CD4-positive, alpha-beta T cell treated with Interleukin-1 beta for 1 hour (primary cell): ENCODE measurements around the gene CORO1C.
A peak's percentile ranks its signal among the peaks of the same experiment; 100 is the strongest.

Experiments used
- DNase-seq, 2 donors: peaks; one replicate each; pipeline ENCODE4 v3.0.0-alpha.2; 2020 to 2022

CORO1C gene

GRCh38 chr12:108696111-108696995 lies 35.0 kb downstream of the CORO1C start:
- DNase-seq: peak in 1 of 2 donors; percentile 30

GRCh38 chr12:108694812-108695278 lies 36.5 kb downstream of the CORO1C start:
- DNase-seq: no peak

DNA sequence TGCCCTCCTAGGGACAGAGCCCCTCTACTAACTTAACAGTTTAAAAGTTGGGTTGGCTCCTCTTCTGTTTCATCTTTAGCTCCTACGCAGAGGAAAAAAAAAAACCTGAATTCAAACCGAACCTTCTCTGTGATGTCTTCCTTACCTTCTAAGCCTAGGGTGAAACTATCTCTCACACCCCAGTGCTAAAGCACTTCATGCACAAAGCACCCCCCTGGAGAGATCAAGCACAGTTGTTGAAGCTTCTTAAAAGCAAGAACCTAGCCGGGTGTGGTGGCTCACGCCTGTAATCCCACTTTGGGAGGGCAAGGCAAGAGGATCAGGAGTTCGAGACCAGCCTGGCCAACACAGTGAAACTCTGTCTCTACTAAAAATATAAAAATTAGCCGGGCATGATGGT lies 37.6 kb downstream of the CORO1C start:
- DNase-seq: no peak

- no peak for DNase-seq
Observed at GRCh38 chr12:108693186-108693730, 38.1 kb downstream of the CORO1C start.

GRCh38 chr12:108691998-108692808 lies 39.1 kb downstream of the CORO1C start:
- DNase-seq: peak in 1 of 2 donors; percentile 16

DNA sequence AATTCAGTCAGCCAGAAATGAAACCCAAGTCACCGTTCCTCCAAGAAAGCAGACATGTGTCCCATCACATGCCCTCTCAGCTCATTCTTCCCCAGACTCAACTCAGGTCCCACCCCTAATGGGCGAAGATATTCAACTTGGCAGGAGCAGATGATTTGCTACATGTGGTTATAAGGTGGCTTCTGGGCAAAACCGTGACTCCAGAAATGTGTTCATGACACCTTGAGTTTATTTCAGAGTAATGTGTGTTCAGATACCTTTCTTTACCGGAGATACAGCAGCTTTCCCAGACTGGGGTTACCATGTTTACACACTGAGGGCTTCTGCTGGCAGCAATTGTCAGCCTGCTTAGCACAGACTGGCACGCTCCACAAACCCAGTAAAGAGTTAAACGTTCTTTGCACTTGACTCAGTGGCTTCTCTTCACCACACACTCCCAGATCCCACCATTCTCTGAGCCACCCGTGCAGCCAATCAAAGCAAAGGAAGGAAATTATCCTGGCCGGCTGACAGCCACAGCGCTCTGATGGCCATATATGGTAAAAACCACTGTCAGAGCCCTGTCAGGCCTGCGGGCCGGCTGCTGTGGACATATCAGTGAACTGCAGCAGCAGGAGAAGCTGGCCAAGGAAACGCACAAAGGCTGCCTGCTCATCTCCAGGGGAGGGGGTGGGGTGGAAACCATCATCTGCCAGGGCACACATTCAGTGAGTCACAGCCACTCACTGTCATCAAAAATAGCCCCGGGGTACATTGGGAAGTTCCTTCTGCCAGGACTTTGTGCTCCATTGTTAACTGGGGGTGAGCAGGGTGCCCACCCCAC lies 39.9 kb downstream of the CORO1C start:
- DNase-seq: peak; percentile 60 to 83

DNA sequence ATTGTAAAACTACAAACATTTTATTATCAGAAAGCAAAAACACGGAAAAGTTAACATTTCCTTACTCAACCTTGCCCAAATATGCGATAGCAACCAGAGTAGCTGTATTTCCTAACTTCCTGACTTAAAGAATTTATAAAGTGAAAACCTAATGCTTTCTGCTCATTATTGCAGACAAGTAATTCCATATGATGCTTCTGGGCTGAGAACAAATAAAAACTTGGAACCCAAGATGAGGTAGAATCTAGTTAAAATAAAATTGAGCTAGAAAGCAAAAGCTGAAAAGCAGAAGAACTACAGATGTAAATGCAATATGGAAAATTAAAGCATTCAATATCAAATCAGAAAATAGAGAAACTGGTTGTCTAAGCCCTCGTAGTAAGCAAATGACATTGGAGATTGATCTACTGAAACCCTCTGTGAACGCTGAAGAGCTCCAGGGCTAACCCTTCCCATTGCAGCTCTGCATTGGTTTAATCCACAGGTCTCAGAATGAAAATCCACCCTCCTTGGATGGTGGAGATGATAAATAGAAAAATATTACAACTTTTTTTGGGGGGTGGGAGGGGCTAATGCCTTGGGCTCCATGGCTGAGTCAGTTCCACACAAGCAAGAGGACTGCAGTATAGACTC lies 40.7 kb downstream of the CORO1C start:
- DNase-seq: no peak

DNA sequence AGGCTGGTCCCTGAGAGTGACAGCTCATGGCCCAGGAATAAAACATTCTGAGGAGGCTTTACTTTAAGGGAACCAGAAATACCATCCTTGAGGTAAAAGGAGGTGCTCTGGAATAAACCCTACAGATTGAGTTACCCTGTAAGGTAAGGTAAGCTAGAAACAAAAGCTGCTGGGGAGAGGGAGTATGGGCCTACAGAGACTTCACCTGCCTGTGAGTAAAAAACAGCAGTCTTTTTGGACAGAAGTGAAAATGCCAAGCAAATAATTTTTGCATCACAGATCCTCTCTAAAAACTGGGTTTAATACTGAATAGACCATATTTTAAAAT lies 41.2 kb downstream of the CORO1C start:
- DNase-seq: no peak

GRCh38 chr12:108689314-108690190 lies 41.8 kb downstream of the CORO1C start:
- peak; percentile 40 to 47 for DNase-seq

GRCh38 chr12:108686780-108687179 lies 44.5 kb downstream of the CORO1C start:
- no peak for DNase-seq

DNA sequence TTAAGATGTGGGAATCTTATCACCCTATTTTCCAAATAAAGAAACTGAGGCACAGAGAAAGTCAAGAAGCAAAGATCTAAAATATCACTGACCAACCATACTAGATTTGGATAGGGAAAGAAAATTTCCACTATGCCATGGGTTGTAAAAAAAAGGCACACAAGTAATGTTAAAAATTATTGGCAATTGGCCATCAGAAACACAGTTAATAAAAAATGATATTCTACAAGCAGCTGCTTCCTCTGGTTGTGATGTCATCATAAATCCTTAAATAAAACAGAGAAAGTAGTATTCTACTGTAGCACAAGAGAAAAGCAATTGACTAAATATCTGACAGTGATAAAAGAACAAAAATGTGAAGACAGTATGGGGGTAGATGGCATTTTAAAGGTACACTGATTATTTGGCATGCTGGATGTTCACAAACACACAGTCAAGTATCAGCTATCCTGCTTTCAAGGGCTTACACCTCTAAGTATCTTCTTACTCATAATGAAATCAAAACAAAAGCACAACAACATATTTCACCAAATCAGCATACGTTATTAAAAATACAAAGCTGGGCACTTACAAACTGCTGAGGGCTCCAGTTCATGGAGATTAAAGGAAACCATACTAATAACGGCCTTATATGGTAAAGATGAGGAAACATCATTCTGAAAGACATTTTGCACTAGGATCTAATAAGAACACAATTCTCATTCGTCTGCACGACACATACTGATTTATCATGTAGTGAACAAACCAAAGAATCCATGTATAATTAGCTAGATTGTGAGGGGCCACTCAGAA lies 45.7 kb downstream of the CORO1C start:
- no peak for DNase-seq

GRCh38 chr12:108683906-108684556 lies 47.3 kb downstream of the CORO1C start:
- no peak for DNase-seq

- DNase-seq: no peak
Observed at GRCh38 chr12:108681317-108681716, 50.0 kb downstream of the CORO1C start.

GRCh38 chr12:108679106-108679681 lies 52.1 kb downstream of the CORO1C start:
- no peak for DNase-seq

- no peak for DNase-seq
Observed at GRCh38 chr12:108678104-108678730, 53.1 kb downstream of the CORO1C start.

DNA sequence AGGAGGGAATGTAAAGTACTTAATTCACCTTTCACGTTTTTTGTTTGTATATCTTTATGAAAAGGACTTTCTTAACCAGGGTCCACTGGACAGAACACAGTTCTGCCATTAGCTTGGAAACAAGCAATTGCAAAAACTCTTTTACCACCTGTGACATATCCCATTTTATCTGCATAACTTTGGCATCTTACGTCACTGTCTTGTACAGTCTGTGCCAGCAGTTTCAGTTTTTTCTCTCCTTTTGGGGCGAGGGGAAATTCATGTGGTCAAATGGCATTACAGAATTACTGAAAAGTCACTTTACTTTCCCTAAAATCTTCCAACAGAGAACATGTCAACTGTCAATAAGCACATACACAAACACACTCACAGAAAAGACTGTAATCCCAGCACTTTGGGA lies 53.9 kb downstream of the CORO1C start:
- no peak for DNase-seq

- DNase-seq: no peak
Observed at GRCh38 chr12:108676707-108677106, 54.6 kb downstream of the CORO1C start.

DNA sequence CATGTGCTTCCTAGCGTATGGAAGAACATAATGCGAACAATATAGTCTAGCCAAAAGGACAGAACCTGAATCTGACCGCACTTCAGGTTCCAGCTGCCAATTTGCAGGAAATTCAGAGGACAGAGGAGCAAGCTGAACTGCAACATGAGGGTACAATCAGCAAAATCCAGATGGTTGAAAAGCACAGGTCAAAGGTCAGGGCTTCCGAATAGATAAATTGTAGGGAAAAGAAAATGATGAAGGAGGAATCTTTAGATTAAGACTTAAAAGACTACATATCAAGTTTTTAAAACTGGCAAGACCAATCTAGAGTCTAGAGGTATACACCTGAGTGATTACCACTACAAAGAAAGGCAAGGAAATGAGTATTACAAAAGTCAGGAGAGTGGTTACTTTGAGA lies 55.5 kb downstream of the CORO1C start:
- DNase-seq: no peak

GRCh38 chr12:108672054-108672453 lies 59.3 kb downstream of the CORO1C start:
- DNase-seq: no peak
